ENCODE measurements around the gene OVCA2.

DNA sequence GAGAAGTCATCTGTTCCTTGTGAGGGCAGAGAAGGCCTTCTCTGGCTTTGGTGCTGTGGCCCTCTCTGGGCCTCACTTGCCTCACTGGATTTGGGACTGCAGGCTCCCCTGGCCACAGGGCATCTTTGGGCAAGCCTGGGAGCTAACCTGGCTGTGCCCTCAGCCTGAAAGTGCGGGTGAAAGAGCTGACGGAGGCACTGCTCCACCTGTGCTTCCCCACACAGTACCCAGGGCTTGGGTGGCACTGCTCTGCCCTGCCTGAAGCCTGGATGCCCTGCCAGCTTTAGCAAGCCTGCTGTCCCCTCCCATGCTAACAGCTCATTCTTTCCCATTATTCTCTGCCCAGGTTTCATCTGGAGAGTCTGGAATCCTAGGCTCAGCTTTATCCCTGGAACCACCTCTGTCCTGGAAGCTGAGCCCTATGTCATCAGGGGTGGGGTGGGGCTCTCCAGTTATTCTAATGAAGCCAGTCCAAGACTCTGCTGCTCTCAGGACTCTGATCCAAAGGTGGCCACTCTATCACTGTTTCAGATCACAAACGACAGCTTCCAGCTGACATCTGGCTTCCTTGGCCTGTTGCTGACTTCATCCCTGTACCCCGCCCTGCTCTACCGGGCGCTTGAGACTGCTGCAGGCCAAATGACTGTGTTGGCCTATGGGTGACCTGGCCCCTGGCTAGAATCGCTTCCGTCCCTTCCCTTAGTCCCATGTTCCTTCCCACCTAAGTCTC is 42.4 kb downstream of the OVCA2 start:
- TF ChIP-seq RAD21 (conservative IDR thresholded peaks at IDR 0.05 in 1 of 2, IDR thresholded peaks at IDR 0.05 in 1 of 2) (no peak), POLR2A (IDR thresholded peaks at IDR 0.05; ENCODE audit: low read length) (no peak), NR3C1 (IDR thresholded peaks at IDR 0.05) (no peak), NPAS2 (CRISPR knock-in tag; IDR thresholded peaks at IDR 0.05; ENCODE audit: borderline replicate concordance) (no peak)
- TF ChIP-seq, protein P1, sequence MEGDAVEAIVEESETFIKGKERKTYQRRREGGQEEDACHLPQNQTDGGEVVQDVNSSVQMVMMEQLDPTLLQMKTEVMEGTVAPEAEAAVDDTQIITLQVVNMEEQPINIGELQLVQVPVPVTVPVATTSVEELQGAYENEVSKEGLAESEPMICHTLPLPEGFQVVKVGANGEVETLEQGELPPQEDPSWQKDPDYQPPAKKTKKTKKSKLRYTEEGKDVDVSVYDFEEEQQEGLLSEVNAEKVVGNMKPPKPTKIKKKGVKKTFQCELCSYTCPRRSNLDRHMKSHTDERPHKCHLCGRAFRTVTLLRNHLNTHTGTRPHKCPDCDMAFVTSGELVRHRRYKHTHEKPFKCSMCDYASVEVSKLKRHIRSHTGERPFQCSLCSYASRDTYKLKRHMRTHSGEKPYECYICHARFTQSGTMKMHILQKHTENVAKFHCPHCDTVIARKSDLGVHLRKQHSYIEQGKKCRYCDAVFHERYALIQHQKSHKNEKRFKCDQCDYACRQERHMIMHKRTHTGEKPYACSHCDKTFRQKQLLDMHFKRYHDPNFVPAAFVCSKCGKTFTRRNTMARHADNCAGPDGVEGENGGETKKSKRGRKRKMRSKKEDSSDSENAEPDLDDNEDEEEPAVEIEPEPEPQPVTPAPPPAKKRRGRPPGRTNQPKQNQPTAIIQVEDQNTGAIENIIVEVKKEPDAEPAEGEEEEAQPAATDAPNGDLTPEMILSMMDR (IDR thresholded peaks at IDR 0.05), result no peak
- TF ChIP-seq, protein P2, sequence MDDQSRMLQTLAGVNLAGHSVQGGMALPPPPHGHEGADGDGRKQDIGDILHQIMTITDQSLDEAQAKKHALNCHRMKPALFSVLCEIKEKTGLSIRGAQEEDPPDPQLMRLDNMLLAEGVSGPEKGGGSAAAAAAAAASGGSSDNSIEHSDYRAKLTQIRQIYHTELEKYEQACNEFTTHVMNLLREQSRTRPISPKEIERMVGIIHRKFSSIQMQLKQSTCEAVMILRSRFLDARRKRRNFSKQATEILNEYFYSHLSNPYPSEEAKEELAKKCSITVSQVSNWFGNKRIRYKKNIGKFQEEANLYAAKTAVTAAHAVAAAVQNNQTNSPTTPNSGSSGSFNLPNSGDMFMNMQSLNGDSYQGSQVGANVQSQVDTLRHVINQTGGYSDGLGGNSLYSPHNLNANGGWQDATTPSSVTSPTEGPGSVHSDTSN (IDR thresholded peaks at IDR 0.05), result no peak
- TF ChIP-seq, protein P3, sequence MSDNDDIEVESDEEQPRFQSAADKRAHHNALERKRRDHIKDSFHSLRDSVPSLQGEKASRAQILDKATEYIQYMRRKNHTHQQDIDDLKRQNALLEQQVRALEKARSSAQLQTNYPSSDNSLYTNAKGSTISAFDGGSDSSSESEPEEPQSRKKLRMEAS (IDR thresholded peaks at IDR 0.05), result no peak
- TF ChIP-seq, protein P4, sequence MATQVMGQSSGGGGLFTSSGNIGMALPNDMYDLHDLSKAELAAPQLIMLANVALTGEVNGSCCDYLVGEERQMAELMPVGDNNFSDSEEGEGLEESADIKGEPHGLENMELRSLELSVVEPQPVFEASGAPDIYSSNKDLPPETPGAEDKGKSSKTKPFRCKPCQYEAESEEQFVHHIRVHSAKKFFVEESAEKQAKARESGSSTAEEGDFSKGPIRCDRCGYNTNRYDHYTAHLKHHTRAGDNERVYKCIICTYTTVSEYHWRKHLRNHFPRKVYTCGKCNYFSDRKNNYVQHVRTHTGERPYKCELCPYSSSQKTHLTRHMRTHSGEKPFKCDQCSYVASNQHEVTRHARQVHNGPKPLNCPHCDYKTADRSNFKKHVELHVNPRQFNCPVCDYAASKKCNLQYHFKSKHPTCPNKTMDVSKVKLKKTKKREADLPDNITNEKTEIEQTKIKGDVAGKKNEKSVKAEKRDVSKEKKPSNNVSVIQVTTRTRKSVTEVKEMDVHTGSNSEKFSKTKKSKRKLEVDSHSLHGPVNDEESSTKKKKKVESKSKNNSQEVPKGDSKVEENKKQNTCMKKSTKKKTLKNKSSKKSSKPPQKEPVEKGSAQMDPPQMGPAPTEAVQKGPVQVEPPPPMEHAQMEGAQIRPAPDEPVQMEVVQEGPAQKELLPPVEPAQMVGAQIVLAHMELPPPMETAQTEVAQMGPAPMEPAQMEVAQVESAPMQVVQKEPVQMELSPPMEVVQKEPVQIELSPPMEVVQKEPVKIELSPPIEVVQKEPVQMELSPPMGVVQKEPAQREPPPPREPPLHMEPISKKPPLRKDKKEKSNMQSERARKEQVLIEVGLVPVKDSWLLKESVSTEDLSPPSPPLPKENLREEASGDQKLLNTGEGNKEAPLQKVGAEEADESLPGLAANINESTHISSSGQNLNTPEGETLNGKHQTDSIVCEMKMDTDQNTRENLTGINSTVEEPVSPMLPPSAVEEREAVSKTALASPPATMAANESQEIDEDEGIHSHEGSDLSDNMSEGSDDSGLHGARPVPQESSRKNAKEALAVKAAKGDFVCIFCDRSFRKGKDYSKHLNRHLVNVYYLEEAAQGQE (IDR thresholded peaks at IDR 0.05), result no peak

All from A549 (cell line).